GM23248 (cell line): Measurements from ENCODE around the gene ATIC. TPM values are rescaled to one million over a fixed set of nuclear protein-coding genes. Genes with fewer than 3 reads are reported as not detected.

Experiments used
- DNase-seq: peaks from one replicate; pipeline ENCODE4 v3.0.0-alpha.2; 2015
- H2AFZ ChIP-seq: fragments of 200-600 bp; sonication (generic); 2 replicates; pipeline ENCODE4 v1.6.1; 2016; ENCODE audit warnings: antibody characterized with exemption
- H3F3A ChIP-seq: fragments of 200-600 bp; sonication (generic); 2 replicates; pipeline ENCODE4 v1.6.1; 2016; ENCODE audit warnings: mild to moderate bottlenecking, antibody characterized with exemption, mixed run types; ENCODE audit not compliant: insufficient read depth
- H3K27ac ChIP-seq: fragments of 200-600 bp; sonication (generic); 2 replicates; pipeline ENCODE4 v1.5.1; 2016; ENCODE audit warnings: mild to moderate bottlenecking
- H3K27me3 ChIP-seq: fragments of 200-600 bp; sonication (generic); replicated peaks from 2 replicates; pipeline ENCODE4 v1.6.1; 2016; ENCODE audit warnings: mild to moderate bottlenecking; ENCODE audit not compliant: insufficient read depth
- H3K36me3 ChIP-seq: fragments of 200-600 bp; sonication (generic); 2 replicates; pipeline ENCODE4 v1.6.1; 2016; ENCODE audit warnings: low read depth, mild to moderate bottlenecking
- H3K4me1 ChIP-seq: fragments of 200-600 bp; sonication (generic); 2 replicates; pipeline ENCODE4 v1.6.1; 2016; ENCODE audit warnings: mild to moderate bottlenecking; ENCODE audit not compliant: insufficient read depth
- H3K4me2 ChIP-seq: fragments of 200-600 bp; sonication (generic); one replicate; pipeline ENCODE4 v1.6.1; 2016; ENCODE audit warnings: mild to moderate bottlenecking; ENCODE audit not compliant: unreplicated experiment
- H3K4me3 ChIP-seq: fragments of 200-600 bp; sonication (generic); 2 replicates; pipeline ENCODE4 v1.5.1; 2016; ENCODE audit warnings: mild to moderate bottlenecking
- H3K79me2 ChIP-seq: fragments of 200-600 bp; sonication (generic); 2 replicates; pipeline ENCODE4 v1.6.1; 2016; ENCODE audit warnings: mild to moderate bottlenecking; ENCODE audit not compliant: insufficient read depth
- H3K9ac ChIP-seq: fragments of 200-600 bp; sonication (generic); 2 replicates; pipeline ENCODE4 v1.6.1; 2016; ENCODE audit warnings: mild to moderate bottlenecking
- H3K9me2 ChIP-seq: fragments of 200-600 bp; sonication (generic); 2 replicates; pipeline ENCODE4 v1.6.1; 2016; ENCODE audit warnings: mixed run types, mild to moderate bottlenecking, moderate library complexity; ENCODE audit not compliant: insufficient read depth
- H3K9me3 ChIP-seq: fragments of 200-600 bp; sonication (generic); one replicate; pipeline ENCODE4 v1.6.1; 2017; ENCODE audit warnings: low read depth
- H4K20me1 ChIP-seq: fragments of 200-600 bp; sonication (generic); 2 replicates; pipeline ENCODE4 v1.6.0; 2016; ENCODE audit not compliant: insufficient read depth
- EZH2 ChIP-seq: fragments of 200-600 bp; sonication (generic); IDR thresholded peaks from 2 replicates; pipeline ENCODE4 v1.6.1; 2018; ENCODE audit warnings: antibody characterized with exemption, mild to moderate bottlenecking; ENCODE audit not compliant: insufficient read depth, poor library complexity, severe bottlenecking
- EZH2phosphoT487 ChIP-seq: fragments of 200-600 bp; sonication (generic); IDR thresholded peaks from 2 replicates; pipeline ENCODE4 v1.6.1; 2018; ENCODE audit warnings: antibody characterized with exemption, moderate library complexity, mild to moderate bottlenecking, low read depth; ENCODE audit not compliant: insufficient read depth
- WGBS, 2 experiments: methylation state at CpG; one replicate each; pipeline ENCODE4 v1.1.6; 2015 to 2017; ENCODE audit warnings: low lambda C conversion rate in 2 of 2, low coverage in 1 of 2; ENCODE audit errors: missing lambda C conversion rate in 2 of 2; 5-methylcytosine and 5-hydroxymethylcytosine counted together
- in situ Hi-C: fragments of 300-500 bp; cut with MboI; formaldehyde crosslinking; loops from 2 replicates; pipeline ENCODE4 v1.15.0; 2020
- polyA plus RNA-seq: library from polyadenylated mRNA; unstranded; fragments of >200 nt; fragmentation: Nextera tagmentation; extraction: Ambion mirVana; gene quantifications from 2 replicates; pipeline ENCODE4 v1.2.1, GENCODE V29; 2016
- total RNA-seq: library from RNA; depleted of rRNA; stranded (reverse); fragments of >200 nt; shearing (Covaris generic); gene quantifications from 2 replicates; pipeline ENCODE4 v1.2.3, GENCODE V29; 2014

ATIC gene
- total and polyA plus RNA-seq, 2 experiments from 2014 or later: 9.4 to 68.7 TPM

GRCh38 chr2:215363461-215364156, 51.8 kb downstream of the ATIC start:
- 64 to 77% methylated on average over 2 of the region's 2 CpGs for WGBS, 2 experiments
- Histone ChIP-seq H3K4me3 (no peak overlapping the region), H3K4me1 (peaks cover 34% of the 10 kb centered on the region), H3K27ac (peak overlapping the region; percentile 70), H3K9me3 (no peaks in the 10 kb centered on the region), H3K36me3 (peaks cover 93% of the 10 kb centered on the region), H3K27me3 (no peaks in the 10 kb centered on the region), H3K9ac (peak overlapping the region; percentile 54), H3K79me2 (no peaks in the 10 kb centered on the region), H3K4me2 (no peak overlapping the region), H2AFZ (no peak overlapping the region), H3F3A (peaks cover 99% of the 10 kb centered on the region), H4K20me1 (peaks cover 16% of the 10 kb centered on the region; the same call in 1 of the 2 replicates), H3K9me2 (no peaks in the 10 kb centered on the region)
- TF ChIP-seq EZH2 (no peak), EZH2phosphoT487 (no peak)
- in situ Hi-C loops: no loop called here
- DNase-seq: peak; percentile 64

GRCh38 chr2:215364157-215365155, 52.6 kb downstream of the ATIC start:
- H3K27ac ChIP-seq: peak overlapping the region; percentile 70
- peaks cover 16% of the 10 kb centered on the region; the same call in 1 of the 2 replicates for H4K20me1 ChIP-seq
- peaks cover 98% of the 10 kb centered on the region for H3K36me3 ChIP-seq
- in situ Hi-C loops: no loop called here
- H3F3A ChIP-seq: peaks cover 99% of the 10 kb centered on the region
- H3K9me2 ChIP-seq: no peaks in the 10 kb centered on the region
- H3K79me2 ChIP-seq: no peaks in the 10 kb centered on the region
- H3K4me3 ChIP-seq: no peak overlapping the region
- peaks cover 36% of the 10 kb centered on the region for H3K4me1 ChIP-seq
- H3K27me3 ChIP-seq: no peaks in the 10 kb centered on the region
- no peak for TF ChIP-seq EZH2
- no peak for TF ChIP-seq EZH2phosphoT487
- no peak overlapping the region for H2AFZ ChIP-seq
- DNase-seq: peak; percentile 43
- peak overlapping the region; percentile 54 for H3K9ac ChIP-seq
- H3K4me2 ChIP-seq: no peak overlapping the region
- 63 to 72% methylated on average over 10 of the region's 10 CpGs for WGBS, 2 experiments
- H3K9me3 ChIP-seq: no peaks in the 10 kb centered on the region

GRCh38 chr2:215365184-215365658, 53.4 kb downstream of the ATIC start:
- peaks cover 16% of the 10 kb centered on the region; the same call in 1 of the 2 replicates for H4K20me1 ChIP-seq

GRCh38 chr2:215366440-215367032, 54.7 kb downstream of the ATIC start:
- Histone ChIP-seq H3K79me2 (no peaks in the 10 kb centered on the region), H3K9ac (peak overlapping the region; percentile 50), H3K9me2 (no peaks in the 10 kb centered on the region), H3K27ac (peak overlapping the region; percentile 70), H3K27me3 (no peaks in the 10 kb centered on the region), H3K4me3 (no peak overlapping the region), H3K4me2 (no peak overlapping the region), H4K20me1 (peaks cover 16% of the 10 kb centered on the region; the same call in 1 of the 2 replicates), H2AFZ (no peak overlapping the region), H3K9me3 (no peaks in the 10 kb centered on the region), H3K4me1 (peaks cover 44% of the 10 kb centered on the region), H3F3A (peaks cover 99% of the 10 kb centered on the region), H3K36me3 (peaks cover 97% of the 10 kb centered on the region)
- no peak for DNase-seq
- 86 to 92% methylated on average over 4 of the region's 4 CpGs for WGBS, 2 experiments
- in situ Hi-C loops: no loop called here
- TF ChIP-seq EZH2 (no peak), EZH2phosphoT487 (no peak)

More at GRCh38 chr2:215365184-215365658, 53.4 kb downstream of the ATIC start:
- H2AFZ ChIP-seq: no peak overlapping the region
- H3F3A ChIP-seq: peaks cover 99% of the 10 kb centered on the region
- H3K79me2 ChIP-seq: no peaks in the 10 kb centered on the region
- peak; percentile 44 for DNase-seq
- peak overlapping the region; percentile 54 for H3K9ac ChIP-seq
- no peak overlapping the region for H3K4me2 ChIP-seq
- TF ChIP-seq EZH2 (no peak), EZH2phosphoT487 (no peak)
- in situ Hi-C loops: no loop called here
- no peaks in the 10 kb centered on the region for H3K9me3 ChIP-seq
- H3K36me3 ChIP-seq: peaks cover 98% of the 10 kb centered on the region
- H3K4me1 ChIP-seq: peaks cover 43% of the 10 kb centered on the region
- H3K4me3 ChIP-seq: no peak overlapping the region
- WGBS, 2 experiments: 63 to 70% methylated on average over 4 of the region's 4 CpGs
- H3K9me2 ChIP-seq: no peaks in the 10 kb centered on the region
- H3K27ac ChIP-seq: peak overlapping the region; percentile 70
- H3K27me3 ChIP-seq: no peaks in the 10 kb centered on the region
